GM18502 (cell line): ENCODE results near the gene NSUN5.
"Not testable (repeated sequence)": the region's sequence is repeated elsewhere in the genome, so short reads cannot be mapped to it uniquely, and the experiment has no call there.

Experiments used
- ATAC-seq: cut with Tn5 transposase; IDR thresholded peaks from one replicate; pipeline ENCODE4 v1.9.1; 2021; ENCODE audit warnings: mild to moderate bottlenecking; ENCODE audit not compliant: unreplicated experiment, poor library complexity

NSUN5 gene

GRCh38 chr7:73299812-73300211 is 8.8 kb downstream of the NSUN5 start:
- not testable (repeated sequence) for ATAC-seq

DNA sequence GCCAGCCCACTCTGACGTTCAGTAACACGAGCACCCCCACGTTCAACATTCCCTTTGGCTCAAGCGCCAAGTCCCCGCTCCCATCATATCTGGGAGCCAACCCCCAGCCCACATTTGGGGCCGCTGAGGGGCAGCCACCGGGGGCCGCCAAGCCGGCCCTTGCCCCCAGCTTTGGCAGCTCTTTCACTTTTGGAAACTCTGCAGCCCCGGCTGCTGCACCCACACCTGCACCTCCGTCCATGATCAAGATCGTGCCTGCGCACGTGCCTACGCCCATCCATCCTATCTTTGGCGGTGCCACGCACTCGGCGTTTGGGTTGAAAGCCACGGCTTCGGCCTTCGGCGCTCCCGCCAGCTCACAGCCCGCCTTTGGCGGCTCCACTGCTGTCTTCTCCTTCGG is 10.9 kb downstream of the NSUN5 start:
- not testable (repeated sequence) for ATAC-seq

GRCh38 chr7:73297235-73297634 is 11.4 kb downstream of the NSUN5 start:
- not testable (repeated sequence) for ATAC-seq

- not testable (repeated sequence) for ATAC-seq
Measured at GRCh38 chr7:73277210-73277609, 31.4 kb downstream of the NSUN5 start.

DNA sequence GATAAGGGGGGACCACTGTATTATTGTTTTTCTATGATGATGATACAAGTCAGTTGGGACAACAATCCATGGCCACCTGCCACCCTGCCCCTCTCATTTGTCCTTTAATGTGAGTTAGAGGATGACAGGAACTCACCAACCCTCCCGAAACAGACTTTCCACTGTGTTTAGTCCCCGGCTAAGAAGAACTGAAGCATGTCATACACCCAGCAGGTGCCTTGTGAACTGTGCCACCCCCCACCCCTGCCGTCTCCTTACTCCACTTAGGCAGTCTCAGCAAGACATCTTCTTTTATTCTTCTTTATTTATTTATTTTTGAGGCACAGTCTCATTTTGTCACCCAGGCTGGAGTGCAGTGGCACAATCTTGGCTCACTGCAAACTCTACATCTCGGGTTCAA is 40.8 kb downstream of the NSUN5 start:
- ATAC-seq, result not testable (repeated sequence)

DNA sequence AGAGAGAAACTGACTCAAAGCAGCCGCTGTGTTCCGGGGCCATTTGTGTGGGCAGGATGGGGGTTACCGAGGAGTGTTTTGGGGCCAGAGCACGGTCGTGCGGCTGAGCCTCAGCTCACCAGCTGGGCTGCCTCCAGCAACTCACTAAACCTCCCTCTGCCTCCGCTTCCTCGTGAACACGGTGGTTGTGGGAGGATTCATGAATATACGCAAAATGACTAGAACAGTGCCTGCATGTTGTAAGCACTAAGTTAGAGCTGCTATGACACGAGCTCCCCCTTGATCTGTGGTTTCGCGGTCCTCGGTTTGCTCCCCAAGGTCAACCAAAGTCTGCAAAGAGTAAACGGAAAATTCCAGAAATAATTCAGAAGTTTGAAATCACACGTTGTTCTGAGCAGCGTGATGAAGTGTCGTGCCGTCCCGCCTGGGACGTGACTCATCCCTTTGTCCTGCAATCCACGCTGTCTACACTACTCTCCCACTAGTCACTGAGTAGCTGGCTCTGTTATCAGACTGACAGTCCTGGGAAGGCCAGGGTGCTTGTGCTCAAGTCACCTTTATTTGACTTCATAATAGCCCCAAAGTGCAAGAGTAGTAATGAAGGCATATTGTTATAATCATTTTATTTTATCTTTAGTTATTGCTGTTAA is 41.8 kb downstream of the NSUN5 start:
- peak; percentile 86 for ATAC-seq

- not testable (repeated sequence) for ATAC-seq
Measured at GRCh38 chr7:73262416-73262815, 46.2 kb downstream of the NSUN5 start.
